Hematopoietic multipotent progenitor cell treated with erythropoietin and hydrocortisone succinate and interleukin-3 and kit ligand, for 15 days (in vitro differentiated cells): ENCODE data around the gene THEMIS.
"Not testable (repeated sequence)": the region's sequence is repeated elsewhere in the genome, so short reads cannot be mapped to it uniquely, and the experiment has no call there.

ENCODE experiments used
- DNase-seq: peaks from one replicate; pipeline ENCODE4 v3.0.0-alpha.2; 2015; ENCODE audit warnings: low spot score

Gene THEMIS

DNA sequence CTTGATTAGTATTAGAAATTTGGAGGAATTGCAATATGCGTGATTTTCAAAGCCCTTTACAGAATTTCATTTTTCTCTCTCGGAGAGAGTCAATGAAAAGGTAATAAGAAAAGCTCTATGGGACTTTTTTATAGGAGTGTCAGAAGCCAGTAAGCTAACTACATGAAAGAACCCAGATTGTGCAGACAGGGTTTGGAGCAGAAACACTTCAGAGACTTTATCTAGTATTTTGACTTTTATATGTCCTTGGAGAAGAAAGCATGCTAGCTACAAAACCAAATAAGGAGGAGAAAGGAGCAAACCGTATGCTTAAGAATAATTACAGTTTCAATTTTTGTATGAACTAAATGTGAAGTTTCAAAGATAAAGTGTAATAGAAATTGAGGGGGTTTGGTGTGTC lies 182.2 kb downstream of the THEMIS start:
- DNase-seq = no peak

DNA sequence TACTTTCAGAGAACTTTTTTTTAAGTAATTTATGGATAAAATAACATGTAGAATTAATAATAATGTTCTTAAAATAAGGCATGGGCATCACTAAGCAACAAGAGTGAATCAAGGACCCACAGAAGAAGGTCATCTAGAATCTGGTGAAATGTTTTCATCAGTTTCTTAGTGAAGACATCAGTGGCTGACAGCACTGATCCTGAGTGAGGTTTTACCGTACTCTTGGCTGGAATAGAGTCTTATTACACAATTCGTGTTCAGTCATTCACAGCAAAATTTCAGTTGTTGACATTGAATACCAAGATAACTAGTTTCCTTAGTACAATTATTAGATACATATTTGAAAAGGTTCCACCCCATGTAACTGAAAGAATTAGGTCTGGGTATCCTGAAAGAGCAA lies 183.5 kb downstream of the THEMIS start:
- no peak for DNase-seq

DNA sequence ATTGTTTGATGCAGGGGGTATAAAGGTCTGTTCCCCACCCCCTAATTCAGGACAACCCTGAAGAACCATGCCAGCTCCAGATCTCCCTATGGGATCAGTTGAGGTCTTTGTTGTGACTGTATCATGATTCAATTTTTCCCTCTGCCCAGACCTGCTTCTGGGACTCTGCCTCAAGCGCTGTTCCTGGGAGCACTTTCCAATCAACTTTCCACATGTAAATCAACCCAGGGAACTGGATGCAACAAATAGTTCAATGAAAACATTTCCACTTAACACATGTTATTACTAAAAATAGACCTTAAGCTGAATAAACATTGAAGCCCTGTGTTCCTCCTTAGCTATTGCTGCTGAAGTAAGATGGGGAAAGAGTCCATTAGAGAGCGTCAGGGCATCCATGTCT lies 184.4 kb downstream of the THEMIS start:
- no peak for DNase-seq

DNA sequence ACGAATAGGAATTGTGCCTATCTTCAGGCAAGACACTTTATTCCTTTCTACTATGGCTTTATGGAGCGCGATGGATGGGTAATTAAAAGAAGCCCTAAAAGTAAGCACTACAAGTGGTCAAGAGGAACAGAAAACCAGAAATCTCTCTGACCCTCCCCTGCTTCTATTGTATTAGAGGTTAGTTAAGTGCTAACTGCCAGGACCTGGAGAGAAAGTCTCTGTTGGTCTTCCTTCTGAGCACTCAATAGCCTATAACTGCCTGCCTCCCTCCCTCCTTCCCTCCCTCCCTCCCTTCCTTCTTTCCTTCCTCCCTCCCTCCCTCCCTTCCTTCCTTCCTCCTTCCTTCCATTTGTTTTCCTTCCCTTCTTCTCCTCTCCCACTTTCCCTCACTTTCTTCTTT lies 190.2 kb downstream of the THEMIS start:
- no peak for DNase-seq

DNA sequence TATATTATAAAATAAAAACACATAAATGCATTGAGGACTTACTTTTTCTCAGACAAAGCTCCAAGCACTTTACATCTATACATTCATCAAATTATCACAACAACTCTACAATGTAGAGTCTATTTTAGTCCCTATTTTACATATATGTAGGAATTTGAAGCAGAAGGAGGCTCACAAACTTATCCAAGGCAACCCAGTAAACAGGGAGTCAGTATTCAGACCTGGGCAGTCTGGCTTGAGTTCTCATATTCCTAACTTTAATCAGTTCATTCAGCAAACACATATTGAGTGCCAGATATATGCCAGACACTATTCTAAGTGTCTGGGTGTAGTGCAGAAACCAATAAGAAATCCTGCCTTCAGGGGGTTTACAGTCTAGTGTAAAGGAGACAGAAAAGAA lies 194.6 kb downstream of the THEMIS start:
- DNase-seq = no peak

DNA sequence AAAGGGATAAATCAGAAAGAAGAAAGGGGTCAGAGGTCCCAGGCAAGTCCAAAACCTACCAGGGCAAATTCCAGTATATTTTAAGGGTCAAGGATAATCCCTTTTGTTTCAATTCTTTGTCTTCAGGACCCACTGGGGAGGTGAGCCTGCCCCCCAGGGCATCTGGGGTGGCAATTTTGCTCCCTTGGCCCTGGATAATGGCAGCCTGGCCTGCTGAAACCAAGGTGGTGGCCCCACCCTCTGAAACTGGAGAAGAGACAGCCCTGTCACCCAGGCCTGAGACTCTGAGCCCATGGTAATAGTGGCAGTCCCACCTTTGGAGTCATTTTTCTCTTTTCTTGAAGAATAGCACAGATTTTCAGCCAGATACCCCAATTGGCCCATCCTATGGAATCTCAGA lies 205.8 kb downstream of the THEMIS start:
- no peak for DNase-seq

- no peak for DNase-seq
Observed at GRCh38 chr6:127691146-127691545, 209.7 kb downstream of the THEMIS start.

DNA sequence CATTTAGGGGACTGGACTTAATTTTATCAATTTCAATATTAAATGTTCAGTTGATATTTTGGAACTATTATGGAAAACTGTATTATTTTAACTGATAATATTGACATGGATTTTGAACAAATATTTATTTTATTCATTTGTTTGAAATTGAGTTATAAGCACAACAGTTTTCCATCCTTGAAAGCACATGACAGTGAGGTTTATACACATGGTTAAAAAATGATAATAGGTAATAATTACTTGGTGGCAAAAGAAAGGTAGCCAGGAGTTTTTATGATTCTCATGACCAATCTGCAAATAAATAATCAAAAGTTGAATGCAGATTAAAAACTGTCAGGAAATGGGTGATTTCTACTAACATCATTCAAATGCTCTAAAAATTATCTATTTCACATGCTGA lies 210.3 kb downstream of the THEMIS start:
- no peak for DNase-seq

GRCh38 chr6:127690092-127690491 lies 210.8 kb downstream of the THEMIS start:
- DNase-seq = no peak

DNA sequence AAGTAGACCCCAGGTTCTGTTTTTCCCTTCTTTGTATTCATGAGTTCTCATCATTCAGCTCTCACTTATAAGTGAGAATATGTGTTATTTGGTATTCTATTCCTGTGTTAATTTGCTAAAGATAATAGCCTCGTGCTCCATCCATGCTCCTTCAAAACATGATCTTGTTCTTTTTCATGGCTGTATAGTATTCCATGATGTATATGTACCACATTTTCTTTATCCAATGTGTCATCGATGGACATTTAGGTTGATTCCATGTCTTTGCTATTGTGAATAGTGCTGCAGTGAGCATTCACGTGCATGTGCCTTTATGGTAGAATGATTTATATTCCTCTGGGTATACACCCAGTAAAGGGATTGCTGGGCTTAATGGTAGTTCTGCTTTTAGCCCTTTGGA lies 213.4 kb downstream of the THEMIS start:
- not testable (repeated sequence) for DNase-seq

DNA sequence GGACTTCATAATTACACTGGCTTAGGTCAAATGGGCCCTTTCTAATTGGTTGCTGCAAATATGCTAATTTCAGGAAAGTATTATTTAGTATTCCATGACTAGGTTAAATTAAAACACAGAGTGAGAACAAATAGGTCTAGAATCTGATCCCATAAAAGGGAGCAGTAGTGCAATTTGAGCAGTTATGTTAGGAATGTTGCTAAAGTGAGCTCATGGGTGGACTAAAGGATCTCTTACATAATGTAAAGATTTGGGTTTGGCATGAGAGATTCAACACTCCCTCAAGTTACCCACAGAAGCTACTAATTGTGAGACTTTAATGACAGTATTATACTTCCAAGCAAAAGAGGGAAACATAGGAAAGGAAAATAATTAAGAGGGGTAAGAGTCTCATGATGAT lies 214.8 kb downstream of the THEMIS start:
- DNase-seq = no peak

DNA sequence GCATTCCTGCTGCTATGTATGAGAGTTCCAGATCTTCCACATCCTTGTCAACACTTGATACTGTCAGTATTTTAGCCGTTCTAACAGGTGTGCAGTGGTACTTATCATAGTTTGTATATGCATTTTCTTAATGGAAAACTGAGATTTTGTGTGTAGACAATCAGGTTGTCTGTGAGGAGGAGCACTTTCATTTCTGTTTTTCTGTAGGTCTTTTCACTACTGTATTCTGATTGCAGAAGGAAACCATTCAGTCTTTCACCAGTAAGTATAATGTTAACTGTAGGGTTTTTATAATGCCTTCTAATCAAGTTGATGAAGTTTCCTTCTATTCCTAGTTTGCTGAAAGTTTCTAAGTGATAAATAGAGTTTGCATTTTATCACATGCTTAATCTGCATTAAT lies 216.4 kb downstream of the THEMIS start:
- DNase-seq = no peak
